Myocyte (in vitro differentiated cells): Measurements from ENCODE around the gene MYO1D. TPM values are rescaled to one million over a fixed set of nuclear protein-coding genes. Genes with fewer than 3 reads are reported as not detected.

Experiments used
- DNase-seq: peaks from one replicate; pipeline ENCODE4 v3.0.0-alpha.2; 2012; ENCODE audit warnings: low read depth
- total RNA-seq: library from RNA; depleted of rRNA; stranded (reverse); fragments of >200 nt; gene quantifications from 2 replicates; pipeline ENCODE4 v1.2.3, GENCODE V29; 2014

The MYO1D gene
- total RNA-seq, 1 donor from 2014 or later: 34.8 TPM

DNA sequence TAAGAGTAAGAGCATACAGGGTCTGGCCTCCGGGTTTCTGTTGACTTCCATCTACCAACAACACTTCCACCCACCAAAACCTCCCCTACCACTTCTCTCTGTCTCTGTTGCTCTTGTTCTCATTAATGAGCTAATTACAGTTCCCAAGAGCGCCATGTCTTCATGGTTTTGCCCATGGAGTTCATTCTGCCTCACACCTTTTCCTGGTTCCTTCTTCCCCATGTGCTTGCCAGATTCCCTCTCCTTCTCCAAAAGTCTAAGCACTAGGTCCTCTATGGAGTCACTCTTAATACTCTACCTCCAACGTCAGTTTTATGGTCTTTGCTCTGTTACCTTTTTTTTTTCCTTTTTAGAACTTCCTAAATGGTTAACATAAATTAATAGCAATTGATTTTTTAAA lies 92.8 kb downstream of the MYO1D start:
- DNase-seq: no peak

DNA sequence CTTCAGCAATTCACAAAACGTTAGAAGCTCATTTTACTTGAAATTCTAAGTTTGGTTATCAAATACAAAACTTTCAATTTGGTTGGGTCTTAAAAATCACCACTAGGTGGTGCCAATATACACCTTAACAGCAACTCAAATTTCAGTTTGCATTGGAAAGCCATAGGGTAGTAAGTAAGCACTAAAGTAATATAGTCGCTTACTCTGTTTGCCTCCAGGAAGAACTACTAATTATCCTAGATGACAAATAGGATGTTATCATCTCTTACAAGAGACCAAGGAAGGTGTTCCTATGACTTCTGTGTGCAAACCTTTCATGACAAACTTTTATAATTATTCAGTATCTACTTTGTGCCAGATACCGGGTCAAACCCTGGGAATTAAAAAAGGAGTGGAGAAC lies 93.3 kb downstream of the MYO1D start:
- peak; percentile 61 for DNase-seq

DNA sequence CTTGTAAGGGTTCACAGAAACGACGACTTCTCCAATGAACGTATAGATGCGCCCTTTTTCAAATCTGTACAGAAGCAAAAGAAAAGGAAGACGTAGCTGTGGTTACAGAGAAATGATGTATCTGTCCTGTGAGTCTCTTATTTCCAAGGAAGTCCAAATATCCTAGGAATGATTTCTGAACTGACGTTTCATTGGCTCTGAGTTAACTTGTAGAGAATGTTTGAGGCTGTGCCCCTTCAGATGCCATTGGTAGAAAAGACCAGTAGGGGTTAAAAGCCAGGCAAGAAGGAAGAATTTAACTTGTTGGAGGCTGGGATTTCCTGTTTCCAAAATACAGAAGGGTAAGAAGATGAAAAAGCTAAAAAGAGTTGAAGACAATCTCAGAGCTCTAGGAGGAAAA lies 96.2 kb downstream of the MYO1D start:
- DNase-seq: no peak

DNA sequence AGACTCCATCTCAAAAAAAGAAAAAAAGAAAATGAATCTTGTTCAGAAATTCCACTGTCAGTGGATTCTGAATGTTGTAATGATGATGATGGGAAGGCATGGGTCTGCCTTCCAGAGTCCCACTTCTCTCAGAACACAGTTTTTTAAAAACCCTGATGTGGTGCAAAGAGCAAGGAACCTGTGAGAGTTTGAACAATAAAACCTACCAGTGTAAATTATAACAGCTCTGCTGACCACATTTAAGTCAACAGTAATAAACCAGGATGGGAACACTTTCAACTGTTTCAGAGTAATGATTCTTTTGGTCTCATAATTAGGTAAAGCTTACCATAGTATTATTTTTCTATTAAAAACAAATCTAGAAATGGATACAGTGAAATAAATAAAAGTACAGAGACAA lies 99.0 kb downstream of the MYO1D start:
- no peak for DNase-seq

DNA sequence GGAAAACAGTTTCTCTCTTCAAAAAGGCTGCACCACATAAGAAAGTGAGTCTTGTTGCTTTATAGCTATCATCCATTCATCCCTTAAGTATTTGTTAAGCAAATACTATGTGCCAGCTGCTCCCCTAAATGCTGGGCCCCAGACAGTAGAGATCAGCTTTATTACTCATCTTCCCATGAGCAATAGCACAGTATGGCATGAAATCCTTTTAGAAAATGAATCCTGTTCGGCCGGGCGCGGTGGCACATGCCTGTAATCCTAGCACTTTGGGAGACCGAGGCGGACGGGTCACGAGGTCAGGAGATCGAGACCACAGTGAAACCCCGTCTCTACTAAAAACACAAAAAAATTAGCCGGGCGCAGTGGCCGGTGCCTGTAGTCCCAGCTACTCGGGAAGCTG lies 99.5 kb downstream of the MYO1D start:
- DNase-seq: peak; percentile 35

DNA sequence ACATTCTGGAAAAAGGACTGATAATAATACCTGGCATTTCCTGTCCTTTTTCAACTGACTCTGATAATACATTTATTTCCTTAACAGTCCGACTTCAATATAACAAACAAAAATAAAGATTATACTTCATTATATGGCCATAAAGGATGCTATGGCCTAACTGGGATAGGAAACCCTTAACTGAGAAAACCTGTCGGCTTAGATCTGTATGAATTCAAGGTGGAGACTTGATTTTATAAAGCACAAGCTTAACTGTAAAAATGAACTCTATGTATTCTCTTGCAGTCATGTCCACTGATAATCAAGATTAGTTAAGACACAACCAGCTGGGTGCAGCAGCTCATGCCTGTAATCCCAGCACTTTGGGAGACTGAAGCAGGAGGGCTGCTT lies 102.2 kb downstream of the MYO1D start:
- DNase-seq: no peak

DNA sequence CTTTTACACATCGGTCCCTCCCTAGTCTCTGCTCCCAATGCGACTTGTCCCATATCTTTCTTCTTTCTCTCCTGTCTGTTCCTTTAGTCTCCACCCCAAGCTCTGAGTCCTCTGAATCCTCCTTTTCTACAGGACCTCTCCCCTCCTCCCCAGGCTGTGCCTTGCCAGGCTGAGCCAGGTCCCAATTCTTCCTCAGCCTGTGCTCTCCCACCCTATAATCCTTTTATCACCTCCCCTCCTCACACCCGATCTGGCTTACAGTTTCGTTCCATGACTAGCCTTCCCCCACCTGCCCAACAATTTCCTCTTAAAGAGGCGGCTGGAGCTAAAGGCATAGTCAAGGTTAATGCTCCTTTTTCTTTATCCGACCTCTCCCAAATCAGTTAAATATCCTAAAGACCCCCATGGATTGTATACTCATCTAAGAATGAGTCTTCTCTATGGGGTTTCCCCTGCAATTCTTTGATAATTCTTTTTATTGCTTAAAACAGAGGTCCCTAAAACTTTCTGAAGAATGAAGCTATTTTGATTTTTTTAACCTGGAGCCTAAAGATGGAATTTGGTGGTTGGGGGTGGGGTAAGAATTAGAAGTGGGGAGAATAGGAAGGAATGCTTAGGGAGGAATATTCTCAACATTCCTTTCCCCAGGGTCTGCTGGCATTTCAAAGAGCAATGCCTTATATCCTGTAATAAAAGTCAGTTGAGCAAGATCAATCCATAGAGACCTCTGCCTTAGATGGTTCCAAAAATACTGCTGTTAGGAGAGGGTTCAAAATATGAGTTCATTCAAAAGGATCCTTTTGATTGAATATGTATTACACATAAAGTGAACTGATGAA lies 102.8 kb downstream of the MYO1D start:
- DNase-seq: no peak

DNA sequence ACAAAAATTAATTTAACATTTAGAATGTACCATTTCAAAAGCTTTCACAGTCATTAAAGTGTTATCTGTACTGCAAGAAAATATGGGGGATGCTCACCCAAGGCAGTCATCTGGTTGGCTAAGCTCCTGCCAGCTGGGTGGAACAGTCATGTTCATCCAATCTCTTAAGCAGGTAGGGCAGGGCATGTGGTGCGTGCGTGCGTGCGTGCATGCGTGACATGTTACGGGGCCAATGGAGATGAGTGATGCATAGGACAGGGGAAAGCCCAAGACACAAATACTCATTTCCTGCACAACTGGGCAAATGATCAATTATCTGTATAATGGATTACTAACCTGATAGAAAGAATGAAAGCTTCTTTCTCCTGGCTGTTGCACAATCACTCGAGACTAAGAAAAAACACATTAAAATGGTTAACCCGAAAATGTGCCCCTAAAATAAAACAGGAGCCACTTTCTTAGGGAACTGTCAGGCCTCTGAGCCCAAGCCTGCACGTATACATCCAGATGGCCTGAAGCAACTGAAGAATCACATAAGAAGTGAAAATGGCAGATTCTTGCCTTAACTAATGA lies 104.4 kb downstream of the MYO1D start:
- no peak for DNase-seq

DNA sequence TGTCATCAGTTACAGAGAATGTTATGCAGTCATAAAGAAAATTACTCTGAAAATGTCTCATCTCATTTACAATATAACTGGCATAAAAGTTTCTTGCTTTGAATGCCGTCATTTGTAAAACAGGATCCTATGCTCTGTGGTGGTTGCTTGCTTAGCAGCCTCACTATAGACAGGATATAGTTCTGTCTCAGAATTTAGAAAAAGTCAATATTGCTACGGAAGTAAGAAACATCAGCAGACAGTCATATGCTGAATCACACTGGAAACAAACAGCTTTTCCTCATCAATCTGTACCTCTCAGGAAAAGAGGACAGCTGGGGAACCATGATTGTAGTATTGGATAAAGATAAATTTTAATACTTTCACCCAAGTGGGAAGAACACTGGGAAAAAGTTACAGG lies 105.5 kb downstream of the MYO1D start:
- no peak for DNase-seq

DNA sequence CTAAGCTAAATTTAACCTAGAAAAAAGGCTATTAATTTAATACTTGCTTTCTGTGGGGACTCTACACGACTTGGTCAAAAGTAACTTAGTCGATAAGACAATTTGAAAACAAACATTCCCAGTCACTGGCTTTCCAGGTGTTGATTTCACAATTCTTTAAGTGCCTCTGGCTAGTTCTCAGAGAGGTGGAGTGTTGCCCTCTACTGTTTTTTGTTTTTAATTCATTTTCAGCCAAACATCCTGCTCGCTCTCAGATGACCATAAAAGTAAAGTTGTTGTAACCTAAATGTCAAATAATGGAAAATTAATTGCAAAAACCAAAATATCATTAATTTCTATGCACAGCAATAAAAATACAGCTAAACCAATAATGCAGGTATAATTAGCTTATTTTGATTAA lies 107.1 kb downstream of the MYO1D start:
- peak; percentile 14 for DNase-seq

DNA sequence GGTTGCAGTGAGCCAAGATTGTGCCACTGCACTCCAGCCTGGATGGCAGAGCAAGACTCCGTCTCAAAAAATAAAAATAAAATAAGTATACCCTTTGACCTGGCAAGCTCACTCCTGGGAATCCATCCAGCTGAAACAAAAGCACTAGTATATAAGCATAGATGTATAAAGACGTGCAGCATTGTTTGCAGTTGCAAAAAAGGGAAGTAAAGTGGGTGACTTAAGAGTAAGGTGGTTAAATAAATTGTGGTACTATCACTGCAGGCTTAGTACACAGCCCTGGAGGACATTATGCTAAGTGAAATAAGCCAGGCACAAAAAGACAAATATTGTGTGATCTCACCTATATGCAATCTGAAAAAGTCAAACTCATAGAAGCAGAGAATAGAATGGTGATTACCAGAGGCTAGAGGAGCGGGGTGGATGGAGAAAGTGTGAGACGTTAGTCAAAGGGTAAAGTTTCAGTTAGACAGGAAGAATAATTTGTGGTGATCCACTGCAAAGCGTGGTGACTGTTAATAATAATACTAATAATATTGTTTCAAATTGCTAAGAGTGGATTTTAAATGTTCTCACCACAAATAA lies 113.0 kb downstream of the MYO1D start:
- DNase-seq: no peak

DNA sequence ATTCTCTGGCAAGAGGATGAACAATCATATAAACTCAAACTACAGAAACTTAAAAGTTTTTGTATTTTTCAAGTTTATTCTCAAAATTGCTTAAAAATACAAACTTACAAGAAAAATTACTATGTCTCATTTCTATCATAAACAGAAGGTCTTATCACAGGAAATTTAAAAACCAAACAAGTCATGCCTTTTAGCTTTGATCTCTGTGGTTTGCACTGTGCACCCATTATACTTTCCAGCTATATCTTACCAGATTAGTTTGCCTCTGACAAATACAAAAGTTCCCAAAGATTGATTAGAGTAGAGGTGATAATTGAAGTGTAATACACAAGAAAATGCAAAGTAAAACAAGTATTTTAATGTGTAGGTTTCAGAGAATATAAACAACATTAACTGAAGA lies 117.4 kb downstream of the MYO1D start:
- no peak for DNase-seq

DNA sequence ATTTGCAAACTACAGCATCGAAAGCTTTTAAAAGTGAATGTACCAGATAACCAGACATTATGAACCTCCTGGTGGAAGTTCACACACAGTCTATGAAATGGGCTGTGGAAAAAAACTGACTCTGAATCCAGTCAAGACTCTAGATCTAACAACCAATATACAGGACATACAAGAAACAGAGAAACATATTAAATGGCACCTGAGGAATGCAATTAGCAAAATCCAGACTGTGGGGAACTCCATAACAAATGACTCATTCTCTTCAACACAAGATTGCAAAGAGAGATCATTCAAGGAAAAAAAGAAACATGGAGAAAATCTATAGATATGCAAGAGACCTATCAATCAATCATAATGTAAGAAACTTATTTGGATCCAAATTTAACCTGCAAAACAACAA lies 119.0 kb downstream of the MYO1D start:
- DNase-seq: no peak

DNA sequence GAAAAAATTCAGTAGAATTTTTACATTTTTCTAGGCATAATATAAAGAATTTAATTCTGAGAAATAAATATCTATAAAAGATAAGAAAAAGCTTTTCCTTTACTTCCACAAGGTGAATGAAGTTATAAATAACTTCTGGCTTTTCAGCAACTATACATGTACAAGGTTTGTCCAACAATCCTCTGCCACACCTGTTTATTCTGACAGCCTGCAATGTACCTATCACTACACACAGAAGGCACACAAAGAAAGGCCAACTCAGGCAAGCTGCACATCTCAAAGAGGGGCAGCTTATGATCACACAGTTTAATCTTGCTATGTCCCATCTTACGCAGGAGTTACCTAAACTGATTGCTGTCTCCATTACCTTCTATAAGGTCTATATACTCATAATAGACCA lies 120.2 kb downstream of the MYO1D start:
- no peak for DNase-seq

DNA sequence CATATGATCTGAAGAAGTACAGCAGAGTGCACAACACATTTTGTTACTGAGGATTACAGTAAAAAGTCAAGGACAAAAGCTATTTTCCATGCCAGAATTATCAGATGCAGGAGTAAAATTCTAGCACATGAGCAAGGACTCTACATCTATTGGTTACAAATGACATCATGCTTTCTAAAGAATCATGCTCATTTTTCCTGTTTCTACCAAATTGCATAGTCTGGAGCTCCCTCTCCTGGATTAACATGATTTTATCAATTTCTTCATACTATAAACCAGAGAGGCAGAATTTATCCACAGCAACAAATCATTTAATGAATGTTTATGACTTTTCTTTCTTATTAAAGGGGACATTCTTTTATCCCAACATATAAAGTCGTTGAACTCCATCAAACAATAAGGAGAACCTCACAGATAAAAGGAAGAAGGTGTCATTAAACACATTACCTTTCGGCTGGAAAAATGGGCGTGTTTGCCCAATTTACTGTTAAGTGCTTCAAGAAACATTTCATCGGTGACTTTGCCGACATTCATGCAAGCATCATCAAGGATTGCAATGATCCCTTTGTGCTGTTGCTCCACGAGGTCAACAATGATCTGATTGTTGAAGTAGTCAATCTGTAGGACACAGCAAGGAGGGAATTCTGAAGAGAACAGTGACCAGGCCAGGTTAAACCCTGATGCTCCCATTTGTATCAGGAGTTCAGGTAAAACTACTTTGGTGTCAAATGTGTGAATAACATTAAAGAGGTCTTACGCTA lies 121.7 kb downstream of the MYO1D start:
- DNase-seq: peak; percentile 72

DNA sequence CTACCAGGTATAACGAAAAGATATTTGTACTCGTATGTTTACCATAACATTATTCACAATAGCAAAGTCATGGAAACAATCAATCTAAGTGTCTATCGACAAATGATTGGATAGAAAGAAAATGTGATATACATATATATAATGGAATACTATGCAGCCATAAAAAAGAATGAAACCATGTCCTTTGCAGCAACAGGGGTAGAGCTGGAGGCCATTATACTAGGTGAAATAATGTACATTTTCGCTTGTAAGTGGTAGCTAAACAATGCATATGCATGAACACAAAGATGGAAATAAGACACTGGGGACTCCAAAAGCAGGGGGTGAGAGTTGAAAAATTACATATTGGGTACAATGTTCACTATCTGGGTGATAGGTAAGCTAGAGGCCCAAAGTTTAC lies 124.0 kb downstream of the MYO1D start:
- no peak for DNase-seq

DNA sequence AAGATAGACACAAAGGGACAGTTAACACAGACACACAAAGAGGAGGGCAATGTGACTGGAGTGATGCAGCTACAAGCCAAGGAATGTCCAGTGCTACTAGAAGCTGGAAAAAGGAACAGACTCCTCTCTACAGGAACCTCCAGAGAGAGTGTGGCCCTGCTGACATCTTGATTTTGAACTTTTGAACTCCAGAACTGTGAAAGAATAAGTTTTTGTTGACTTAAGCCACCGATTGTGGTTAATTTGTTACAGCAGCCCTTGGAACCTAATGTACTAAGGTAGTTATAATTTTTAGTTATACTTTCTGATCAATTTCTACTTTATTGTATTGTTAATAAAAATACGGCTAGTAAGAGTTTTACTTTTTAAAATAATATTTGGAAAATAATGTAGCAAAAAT lies 129.1 kb downstream of the MYO1D start:
- DNase-seq: no peak

DNA sequence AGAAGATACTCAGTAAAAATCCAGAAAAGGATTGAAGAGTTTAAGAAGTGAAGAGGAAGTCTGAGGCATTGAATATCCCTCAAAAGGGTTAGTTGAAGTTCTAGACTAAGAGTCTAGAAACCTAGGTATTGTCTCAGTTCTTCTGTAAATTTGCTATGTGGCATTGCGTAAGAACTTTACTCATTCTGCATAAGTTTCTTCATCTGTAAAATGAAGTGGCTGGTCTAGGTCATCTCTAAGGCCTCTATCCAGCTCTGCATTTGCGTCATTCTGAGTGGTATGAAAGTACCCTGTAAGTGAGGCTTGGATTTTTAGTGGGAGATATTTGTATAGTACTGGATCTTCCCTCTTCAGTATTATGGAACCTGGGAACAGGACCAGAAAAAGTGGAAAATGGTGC lies 130.2 kb downstream of the MYO1D start:
- no peak for DNase-seq

DNA sequence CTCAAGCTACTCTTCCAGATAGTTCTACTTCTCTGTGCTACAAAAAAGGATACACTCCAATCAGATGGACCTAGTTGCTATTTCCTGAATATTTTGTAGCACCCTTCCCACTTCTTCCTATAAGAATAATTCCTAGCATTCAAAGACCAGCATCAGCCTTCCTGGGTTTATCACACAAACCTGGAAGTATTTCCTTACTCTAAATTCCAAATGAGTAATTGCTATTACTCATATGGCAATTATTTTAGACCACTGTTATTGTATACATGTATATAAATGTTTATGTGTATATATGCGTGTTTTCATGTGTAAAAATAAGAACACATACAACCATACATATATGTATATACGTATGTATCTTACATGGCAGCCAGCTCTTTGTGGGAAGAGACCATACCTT lies 130.6 kb downstream of the MYO1D start:
- no peak for DNase-seq

DNA sequence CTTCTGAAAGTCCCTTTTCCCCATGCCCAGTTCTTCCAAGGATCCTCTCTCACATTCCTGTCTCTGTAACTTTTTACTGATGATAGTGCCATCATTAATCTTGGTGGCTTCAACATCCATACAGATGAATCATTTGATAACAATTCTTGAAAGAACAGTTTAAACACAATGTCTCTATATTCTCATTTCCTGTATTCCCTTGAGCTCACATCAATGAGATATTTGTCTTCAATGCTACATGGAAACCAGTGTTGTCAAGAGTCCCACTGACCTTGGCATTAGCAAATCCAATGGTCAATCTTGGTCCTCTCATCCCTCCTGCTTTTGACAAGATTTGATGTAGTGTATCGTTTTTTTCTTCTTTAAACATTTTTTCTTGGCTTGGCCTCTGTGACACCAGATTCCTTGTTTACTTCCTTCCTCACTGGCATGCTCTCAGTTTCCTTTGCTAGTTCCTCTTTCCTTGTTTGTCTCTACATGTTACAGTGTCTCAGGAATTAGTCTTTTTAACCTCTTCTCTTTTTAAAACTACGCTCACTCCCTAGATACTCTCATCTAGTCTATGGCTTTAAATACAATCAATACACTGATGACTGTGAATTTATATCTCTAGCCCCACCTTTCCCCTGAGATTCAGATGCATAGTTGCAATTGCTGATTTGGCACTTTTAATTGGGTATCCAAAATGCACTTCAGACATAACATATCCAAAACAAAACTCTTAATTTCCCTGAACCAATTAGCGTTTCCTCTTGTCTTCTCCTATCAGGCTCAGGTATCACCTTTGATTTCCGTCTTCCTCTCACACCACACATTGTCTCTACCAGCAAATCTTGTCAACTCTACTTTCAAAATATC lies 134.0 kb downstream of the MYO1D start:
- no peak for DNase-seq

DNA sequence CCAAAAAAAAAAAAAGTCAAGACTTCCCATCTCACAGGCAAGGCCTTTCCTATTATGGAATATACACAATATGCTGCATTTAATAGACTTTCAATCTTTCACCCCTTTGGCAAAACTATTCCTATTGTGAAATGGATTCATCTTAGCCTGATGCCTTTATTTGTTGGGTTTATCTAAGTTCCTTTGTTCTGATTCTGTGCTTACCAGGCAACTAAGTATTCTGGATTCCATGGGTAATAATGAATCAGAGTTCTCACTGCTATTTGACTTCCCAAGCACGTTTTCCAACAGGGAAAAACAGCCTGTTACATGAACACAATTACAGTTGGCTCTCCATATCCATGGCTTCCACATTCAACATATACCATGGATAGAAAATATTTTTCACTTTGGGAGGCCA lies 135.5 kb downstream of the MYO1D start:
- DNase-seq: no peak
